HG03108 (cell line): ENCODE data around the gene LSM7.

Experiments
- ATAC-seq: cut with Tn5 transposase; IDR thresholded peaks from one replicate; pipeline ENCODE4 v1.9.1; 2021; ENCODE audit warnings: moderate library complexity; ENCODE audit not compliant: unreplicated experiment

The LSM7 gene

DNA sequence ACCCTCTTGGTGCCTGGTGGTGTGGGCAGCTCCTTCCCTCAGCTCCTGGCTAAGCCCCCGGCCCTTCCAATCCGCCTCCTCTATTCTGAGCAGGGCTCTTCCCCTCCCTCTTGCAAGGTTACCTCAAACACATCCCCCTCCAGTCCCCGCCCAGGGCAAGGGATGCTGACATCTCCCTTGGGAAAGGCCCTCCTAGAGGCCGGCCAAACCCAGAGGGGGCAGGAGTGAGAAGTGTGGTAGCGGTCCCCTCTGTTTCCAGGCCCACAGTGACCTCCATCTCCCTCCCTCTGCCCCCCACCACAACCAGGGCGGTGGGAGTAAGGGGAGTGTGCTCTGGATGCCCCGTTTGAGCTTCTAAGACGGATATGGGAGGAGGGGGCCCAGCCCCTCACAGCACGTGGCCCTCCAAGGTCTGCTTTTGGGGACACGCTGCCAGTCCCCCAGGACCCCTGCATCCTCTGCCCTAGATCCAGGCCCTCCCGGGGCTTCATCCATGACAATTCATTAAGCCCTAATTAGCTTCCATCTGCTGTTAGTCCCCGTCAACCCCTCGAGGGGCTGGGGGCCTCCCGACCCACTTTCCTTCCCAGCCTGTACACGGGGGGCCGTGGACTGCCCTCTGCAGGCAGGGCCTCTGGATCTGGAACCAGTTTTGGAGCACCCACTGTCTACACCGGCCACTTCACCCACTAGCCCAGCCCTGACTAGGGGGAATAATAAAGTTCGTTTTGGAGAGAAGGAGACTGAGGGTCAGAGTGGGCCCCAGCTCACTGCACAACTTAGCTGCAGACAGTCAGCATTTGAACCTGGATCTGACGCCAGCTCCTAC, 22.7 kb downstream of the LSM7 start:
- no peak for ATAC-seq

GRCh38 chr19:2303211-2303798, 25.1 kb downstream of the LSM7 start:
- ATAC-seq: no peak

- no peak for ATAC-seq
These were observed 25.8 kb downstream of the LSM7 start for GRCh38 chr19:2302319-2303210.

GRCh38 chr19:2300533-2300932, 27.9 kb downstream of the LSM7 start:
- no peak for ATAC-seq

DNA sequence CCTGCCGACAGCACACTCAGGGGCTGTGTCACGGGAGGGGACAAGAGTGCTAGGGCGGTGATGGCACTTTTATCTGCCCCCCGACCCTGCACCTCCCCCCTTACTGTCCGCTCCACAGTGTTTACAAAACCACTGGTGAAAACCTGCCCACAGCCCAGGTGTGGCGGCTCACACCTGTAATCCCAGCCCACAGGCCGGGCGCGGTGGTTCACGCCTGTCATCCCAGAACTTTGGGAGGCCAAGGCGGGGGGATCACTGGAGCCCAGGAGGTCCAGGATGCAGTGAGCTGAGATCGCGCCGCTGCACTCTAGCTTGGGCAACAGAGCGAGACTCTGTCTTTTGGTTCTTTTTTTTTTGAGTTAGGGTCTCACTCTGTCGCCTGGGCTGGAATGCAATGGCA, 32.2 kb downstream of the LSM7 start:
- no peak for ATAC-seq

DNA sequence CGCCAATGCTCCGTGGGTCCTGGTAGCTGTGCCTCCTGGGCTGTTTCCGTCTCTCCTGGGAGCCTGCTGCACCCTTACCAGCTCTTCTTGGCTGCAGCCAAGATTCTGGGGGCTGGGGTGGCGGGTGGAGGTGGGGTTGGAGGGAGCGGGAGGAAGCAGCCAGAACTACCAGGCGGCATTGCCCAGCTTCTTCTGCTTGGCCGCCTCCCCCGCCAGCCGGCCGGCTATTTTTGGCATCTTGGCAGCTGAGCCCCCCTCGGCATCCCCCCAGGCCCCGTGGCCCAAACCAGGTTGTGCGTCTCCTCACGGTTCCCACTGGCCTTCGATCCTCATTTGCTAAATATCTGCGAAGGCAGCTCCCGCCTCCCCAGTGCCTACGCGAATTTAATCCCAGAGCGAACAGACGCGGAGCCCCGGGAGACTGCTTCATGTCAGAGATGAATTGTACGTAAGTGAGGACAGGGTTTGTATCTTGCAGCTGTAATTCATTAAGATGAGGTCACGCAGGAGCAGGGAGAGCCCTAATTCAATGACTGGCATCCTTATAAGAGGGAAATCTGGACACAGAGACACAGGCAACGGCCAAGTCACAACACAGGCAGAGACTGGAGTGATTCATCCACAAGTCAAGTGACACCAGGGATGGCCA, 33.6 kb downstream of the LSM7 start:
- no peak for ATAC-seq

DNA sequence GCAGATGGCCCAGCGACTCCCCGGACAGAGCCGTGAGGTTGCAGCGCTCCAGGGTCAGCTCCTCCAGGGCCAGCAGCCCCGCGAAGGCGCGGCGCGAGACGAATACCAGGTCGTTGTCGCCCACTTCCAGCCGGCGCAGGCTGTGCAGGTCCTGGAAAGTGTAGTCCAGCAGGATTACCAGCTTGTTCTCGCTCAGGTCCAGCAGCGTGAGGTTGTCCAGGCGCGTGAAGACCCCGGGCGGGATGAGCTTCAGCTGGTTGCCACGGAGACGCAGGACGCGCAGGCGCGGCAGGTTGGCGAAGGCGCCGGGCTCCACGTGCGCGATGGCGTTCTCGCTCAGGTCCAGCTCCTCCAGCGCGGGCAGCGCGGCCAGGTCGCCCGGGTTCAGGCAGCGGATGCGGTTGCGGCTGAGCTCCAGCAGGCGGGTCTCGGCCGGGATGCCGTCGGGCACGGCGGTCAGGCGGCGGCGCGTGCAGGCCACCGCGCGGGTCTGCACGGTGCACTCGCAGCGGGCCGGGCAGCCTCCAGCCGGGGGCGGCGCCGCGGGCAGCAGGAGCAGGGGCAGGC, 37.1 kb downstream of the LSM7 start:
- ATAC-seq: no peak

DNA sequence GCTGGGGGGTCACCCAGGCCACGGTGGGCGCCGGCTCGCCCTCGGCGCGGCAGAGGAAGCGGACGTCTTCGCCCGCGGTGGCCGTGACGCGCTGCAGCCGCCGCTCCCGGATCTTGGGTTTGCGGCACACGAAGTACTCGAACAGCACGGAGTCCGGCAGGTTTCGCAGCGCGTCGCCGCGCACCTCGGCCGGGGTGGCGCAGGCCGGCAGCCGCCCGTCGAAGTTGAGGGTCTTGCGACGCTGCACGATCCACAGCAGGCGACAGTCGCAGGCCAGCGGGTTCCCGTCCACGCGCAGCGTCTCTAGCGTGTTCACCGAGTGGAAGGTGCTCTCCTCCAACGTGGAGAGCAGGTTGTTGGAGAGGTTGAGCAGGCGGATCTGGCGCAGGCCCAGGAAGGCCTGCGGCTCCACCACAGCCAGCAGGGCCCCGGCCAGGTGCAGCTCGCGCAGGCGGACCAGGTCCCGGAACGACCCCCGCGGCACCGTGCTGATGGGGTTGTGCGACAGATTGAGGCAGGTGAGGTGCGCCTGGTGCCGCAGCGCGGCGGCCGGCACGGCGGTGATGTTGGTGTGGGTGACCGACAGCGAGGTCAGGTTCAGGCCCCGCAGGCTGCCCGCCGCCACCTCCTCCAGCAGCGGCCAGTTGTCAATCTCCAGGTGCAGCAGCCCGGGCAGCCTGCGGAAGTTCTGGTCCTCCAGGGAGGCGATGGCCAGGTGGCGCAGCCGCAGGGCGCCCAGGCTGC, 37.8 kb downstream of the LSM7 start:
- ATAC-seq: no peak

DNA sequence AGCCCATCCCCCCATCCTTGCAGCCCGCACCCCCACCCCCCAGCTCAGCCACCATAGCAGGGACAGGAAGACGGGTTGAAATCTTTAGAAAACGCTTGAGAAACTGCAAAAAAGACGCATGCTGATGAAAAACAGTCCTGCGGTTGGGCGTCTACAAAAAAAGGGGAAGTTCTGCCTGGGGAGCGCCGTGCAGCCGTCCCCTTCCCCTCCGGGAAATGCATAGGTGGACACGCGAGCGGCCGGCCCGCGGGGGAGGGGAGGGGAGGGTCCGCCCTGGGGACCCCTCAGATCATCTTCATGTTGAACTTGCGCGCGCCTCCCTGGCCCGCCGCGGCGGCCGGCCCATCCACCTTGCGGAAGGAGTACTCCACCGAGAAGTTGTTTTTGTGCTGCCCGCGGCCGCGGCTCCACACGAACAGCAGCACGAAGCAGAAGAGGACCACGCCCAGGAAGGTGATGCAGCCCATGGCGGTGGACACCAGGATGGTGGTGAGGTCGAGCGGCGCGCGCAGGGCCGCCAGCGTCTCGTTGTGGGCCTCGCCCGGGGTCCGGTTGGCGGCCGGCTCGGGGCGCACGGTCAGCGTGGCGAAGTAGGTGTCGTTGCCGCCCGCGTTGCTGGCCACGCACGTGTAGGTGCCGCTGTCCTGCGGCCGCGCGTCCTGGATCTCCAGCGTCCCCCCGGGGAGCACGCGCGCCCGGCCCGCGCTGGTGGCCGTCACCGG, 38.5 kb downstream of the LSM7 start:
- no peak for ATAC-seq

DNA sequence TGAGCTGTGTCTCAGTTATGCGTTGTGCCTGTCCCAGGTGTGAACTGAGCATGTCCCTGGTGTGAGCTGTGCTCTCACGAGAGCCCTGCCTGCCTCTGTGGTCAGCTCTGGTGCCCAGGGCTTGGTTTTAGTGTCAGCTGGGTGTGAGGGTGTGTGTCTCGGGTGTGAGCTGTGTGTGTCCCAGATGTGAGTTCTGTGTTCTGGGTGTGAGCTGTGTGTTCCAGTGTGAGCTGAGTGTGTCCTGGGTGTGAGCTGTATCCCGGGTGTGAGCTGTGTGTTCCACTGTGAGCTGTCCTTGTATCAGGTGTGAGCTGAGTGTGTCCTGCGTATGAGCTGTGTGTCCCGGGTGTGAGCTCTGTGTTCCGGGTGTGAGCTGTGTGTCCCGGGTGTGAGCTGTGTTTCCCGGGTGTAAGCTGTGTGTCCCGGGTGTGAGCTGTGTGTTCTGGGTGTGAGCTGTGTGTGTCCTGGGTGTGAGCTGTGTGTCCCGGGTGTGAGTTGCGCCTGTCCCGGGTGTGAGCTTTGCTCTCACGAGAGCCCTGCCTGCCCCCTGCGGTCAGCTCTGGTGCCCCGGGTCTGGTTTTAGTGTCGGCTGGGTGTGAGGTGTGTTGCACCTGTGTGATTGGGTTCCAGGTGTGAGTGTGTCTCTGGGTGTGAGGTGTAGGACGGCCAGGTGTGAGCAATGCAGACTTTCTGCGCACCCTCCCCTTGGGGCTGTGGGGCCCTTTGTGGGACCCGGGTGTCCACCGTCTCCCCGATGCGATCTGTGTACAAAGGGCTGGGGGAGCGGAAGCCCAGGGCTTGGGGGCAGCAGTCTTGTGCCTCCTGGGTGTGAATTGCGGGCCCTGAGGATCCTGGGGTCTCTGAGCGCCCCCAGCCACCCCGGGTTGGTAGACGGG, 39.3 kb downstream of the LSM7 start:
- ATAC-seq: no peak

DNA sequence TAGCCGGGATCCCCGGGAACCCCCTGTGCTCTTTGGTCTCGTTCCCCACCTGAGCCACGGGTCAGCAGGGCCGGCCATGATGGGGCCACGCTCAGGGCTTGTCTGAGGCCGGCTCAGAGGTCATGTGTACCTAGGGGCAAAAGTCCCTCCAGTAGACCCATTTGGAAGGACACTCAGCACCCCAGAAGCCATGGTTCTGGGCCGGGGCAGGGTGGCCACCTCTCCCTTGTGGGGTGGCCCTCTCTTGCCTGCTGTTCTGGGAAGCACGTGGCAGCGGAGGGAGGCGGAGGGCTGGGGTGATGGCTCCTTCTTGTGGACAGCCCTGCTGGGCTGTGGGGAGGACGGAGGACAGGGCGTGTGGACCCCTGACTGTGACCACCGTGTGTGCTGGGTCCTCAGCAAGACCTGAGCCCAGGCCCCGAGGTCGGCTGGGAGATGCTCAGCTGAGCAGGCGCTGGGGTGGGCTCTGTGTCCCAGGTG, 40.0 kb downstream of the LSM7 start:
- ATAC-seq: no peak

DNA sequence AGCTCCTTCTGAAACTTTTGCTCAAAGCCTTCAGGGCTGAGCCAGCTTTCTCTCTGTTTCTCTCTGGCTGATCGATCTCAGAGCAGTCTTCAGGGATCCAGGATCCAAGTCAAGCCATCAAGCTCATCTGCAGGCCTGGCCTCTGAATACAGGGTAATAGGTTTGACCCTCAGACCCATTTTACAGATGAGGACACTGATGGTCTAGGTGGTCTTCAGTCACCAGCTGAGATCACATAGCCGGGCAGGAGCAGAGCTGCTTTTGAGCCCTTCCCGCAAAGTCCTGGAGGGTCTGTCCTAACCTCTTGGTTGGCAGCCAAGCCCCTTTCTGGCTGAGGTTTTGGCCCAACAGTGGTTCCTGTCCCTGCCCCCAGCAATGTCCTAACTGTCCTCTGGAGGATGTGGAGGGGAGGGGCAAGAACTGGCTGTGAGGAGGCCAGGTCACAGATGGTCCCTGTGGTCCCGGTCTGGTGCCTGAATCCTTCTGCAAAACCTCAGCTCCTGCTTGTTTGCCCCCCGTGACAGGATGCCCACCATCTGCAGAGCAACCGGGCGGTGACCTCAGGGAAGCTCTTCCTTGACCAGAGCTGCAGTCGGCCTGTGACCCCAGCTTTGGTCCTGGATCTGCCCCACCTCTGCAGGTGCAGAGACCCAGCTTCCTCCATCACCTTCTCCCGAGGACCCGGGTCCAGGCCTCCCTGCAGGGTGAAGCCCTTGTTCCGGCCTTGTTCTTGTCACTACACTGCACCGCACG, 40.6 kb downstream of the LSM7 start:
- ATAC-seq: no peak

DNA sequence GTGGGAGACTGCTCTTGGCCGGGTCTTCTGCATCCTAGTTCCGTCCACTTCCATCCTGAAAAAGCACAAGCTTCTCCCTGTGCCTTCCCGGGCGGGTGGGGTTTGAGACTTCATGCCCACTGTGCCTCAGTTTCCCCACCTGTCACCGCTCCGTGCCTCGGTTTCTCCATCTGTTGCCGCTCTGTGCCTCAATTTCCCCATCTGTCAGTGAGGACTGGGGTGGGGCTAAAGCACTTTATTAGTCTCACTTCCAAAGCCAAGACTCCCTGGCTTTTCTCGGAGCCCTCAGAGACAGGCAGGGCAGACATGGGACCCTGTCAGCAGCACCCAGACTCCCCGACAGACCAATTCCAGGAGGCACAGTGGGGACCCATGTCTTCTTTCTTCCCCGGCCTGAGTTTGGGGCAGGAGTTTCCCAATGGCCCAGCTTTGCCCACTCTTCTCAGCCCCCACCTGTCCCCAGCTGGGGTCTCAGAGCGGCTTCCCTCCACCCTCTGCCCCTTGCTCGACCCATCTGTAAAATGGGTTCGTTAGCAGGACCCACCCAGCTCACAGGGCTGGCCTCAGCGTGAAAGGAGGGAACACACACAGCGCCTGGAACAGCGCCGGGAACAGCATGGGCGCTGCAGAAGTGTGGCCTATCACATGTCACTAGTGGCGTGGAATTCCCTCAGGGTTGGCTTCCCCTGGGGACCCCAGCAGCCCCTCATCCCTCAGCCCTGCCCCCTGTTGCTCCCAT, 41.8 kb downstream of the LSM7 start:
- ATAC-seq: no peak

DNA sequence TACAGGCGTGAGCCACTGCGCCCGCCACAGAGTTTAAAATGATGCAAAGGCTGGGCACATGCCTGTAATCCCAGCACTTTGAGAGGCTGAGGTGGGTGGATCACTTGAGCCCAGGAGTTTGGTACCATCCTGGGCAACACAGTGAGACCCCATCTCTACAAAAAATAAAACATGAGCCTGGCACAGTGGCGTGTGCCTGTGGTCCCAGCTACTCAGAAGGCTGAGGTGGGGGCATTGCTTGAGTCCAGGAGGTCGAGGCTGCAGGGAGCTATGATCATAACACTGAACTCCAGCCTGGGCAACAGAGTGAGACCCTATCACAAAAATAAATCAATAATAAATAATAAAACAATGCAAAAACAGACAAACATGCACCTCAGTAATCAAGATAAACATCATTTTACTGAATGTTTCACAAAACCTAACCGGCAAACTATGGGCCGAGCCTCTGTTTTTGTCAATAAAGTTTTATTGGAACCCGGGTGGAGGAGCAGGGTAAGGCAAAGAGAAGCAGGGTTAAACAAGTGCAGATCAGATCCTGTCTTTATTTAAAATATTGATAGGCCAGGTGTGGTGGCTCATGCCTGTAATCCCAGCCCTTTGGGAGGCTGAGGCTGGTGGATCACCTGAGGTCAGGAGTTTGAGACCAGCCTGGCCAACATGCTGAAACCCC, 44.4 kb downstream of the LSM7 start:
- ATAC-seq: no peak

DNA sequence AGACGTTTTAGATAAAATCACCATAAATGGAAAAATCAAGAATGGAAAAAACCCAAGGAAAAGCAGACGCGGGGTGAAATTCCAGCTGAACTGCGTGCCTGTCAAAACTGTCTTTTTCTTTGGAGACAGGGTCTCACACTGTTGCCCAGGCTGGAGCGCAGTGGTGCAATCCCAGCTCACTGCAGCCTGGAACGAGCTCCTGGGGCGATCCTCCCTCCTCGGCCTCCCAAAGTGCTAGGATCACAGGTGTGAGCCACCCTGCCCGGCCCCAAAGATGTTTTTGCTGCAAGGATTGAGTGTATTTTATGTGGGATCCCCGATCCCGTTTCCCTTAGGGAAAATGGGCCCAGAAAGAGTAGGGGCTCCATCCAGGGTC, 45.5 kb downstream of the LSM7 start:
- no peak for ATAC-seq

- ATAC-seq: peak; percentile 51
These were observed 46.1 kb downstream of the LSM7 start, which contains the start of gene PEAK3 for GRCh38 chr19:2282062-2282861. PEAK3 (minus strand) TSS chr19:2282175; CDS start chr19:2280931, 1,244 bp downstream.
